ENCODE results near the gene STAT6. TPM values are rescaled to one million over a fixed set of nuclear protein-coding genes. Genes with fewer than 3 reads are reported as not detected.

The STAT6 gene, protein sequence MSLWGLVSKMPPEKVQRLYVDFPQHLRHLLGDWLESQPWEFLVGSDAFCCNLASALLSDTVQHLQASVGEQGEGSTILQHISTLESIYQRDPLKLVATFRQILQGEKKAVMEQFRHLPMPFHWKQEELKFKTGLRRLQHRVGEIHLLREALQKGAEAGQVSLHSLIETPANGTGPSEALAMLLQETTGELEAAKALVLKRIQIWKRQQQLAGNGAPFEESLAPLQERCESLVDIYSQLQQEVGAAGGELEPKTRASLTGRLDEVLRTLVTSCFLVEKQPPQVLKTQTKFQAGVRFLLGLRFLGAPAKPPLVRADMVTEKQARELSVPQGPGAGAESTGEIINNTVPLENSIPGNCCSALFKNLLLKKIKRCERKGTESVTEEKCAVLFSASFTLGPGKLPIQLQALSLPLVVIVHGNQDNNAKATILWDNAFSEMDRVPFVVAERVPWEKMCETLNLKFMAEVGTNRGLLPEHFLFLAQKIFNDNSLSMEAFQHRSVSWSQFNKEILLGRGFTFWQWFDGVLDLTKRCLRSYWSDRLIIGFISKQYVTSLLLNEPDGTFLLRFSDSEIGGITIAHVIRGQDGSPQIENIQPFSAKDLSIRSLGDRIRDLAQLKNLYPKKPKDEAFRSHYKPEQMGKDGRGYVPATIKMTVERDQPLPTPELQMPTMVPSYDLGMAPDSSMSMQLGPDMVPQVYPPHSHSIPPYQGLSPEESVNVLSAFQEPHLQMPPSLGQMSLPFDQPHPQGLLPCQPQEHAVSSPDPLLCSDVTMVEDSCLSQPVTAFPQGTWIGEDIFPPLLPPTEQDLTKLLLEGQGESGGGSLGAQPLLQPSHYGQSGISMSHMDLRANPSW
- total RNA-seq (100 to 1,000 TPM; 199 to 258 TPM), polyA plus RNA-seq (100 to 1,000 TPM in 1 of 2 donors, 10 to 100 TPM in 1; 99.8 to 382 TPM)
- long read RNA-seq, donor 1, full-length matches to known transcripts: 24 of 129 reads
- long read RNA-seq, donor 1, partial matches to known transcripts: 90 of 129 reads
- long read RNA-seq, donor 1, other reads (novel, unspliced or antisense): 15 of 129 reads
- long read RNA-seq, donor 2, full-length matches to known transcripts: 17 of 96 reads
- long read RNA-seq, donor 2, partial matches to known transcripts: 42 of 96 reads
- long read RNA-seq, donor 2, other reads (novel, unspliced or antisense): 37 of 96 reads

DNA sequence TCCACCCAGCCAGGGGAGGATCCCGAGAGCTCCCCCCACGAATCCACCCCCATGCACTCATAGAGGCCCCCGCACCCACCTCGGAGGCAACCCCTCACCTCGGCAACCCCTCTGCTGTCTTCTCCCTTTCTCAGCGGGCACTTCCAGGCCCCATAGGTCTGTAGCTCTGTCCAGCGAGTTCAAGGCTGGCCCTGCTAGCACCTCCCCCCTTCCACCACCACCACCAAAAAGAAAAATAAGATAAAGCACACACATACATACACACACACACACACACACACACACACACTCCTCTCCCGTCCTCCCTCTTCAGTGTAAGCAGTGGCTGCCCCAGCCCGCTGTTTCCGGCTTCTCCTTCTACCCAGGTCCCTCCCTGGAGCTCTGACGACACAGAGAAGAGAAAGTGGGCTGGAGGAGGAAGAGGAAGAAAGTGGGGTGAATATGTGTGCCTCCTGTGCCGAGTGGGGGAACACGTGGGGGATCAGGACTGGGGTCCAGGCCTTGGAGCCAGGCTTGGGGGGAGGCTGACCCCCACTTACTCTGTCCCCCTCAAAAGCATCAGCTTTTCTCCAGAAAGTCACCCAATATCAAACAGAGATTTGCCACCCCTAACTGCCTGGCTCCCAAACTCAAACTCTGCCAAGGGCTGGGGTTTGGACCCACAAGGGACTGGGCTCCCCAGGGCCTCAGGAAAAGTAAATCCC is at the start of gene STAT6:
TSS of gene STAT6 (minus strand) at position 332 of the 704 bp plus-strand sequence. CDS start 3,084 bp downstream, outside the sequence.
- Histone ChIP-seq H3K27ac (ENCODE audit: low read depth in 1 of 2, low read length in 2 of 2) (peak within 1 kb of the TSS; percentile 59 to 98), H3K4me3 (ENCODE audit: low read length in 2 of 2) (peak within 1 kb of the TSS; percentile 61 to 86), H3K9me3 (ENCODE audit: control insufficient read depth, low read length) (no peaks in the 10 kb centered on the region), H3K4me1 (ENCODE audit: control insufficient read depth in 1 of 2, insufficient read depth in 2 of 2, low read length in 2 of 2) (no peaks in the 10 kb centered on the region), H3K36me3 (ENCODE audit: control insufficient read depth in 1 of 2, insufficient read depth in 2 of 2, low read length in 1 of 2) (peaks cover 0 to 3% of the 10 kb centered on the region in 2 donors), H3K27me3 (ENCODE audit: control insufficient read depth in 1 of 2, insufficient read depth in 2 of 2, low read length in 1 of 2) (no peaks in the 10 kb centered on the region)
- WGBS, 2 donors: 0% methylated on average over 12 to 13 of the region's 13 CpGs
- ATAC-seq (ENCODE audit: low FRiP score): peak; percentile 86
- DNase-seq: peak; percentile 90 to 92
- intact Hi-C loops (cut with DNase I): loop anchor here (1.0 to 5.0 kb wide), 4 partner anchors 16 to 104 kb away; partner anchors contain the start of genes NAB2 (in 1 of the 2) and ZBTB39 (in 1 of the 2)

DNA sequence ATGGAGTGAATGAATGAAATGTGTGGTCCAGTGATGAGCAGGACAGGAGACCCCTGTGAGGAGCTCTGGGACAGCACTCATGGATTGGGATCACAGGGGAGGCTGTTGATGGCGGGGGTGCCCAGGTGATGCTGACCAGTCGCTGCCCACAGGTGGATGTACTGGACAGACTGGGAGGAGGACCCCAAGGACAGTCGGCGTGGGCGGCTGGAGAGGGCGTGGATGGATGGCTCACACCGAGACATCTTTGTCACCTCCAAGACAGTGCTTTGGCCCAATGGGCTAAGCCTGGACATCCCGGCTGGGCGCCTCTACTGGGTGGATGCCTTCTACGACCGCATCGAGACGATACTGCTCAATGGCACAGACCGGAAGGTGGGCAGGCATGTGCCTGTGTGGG is 49.6 kb upstream of the STAT6 start:
- H3K4me1 ChIP-seq (ENCODE audit: control insufficient read depth in 1 of 2, insufficient read depth in 2 of 2, low read length in 2 of 2): no peaks in the 10 kb centered on the region

DNA sequence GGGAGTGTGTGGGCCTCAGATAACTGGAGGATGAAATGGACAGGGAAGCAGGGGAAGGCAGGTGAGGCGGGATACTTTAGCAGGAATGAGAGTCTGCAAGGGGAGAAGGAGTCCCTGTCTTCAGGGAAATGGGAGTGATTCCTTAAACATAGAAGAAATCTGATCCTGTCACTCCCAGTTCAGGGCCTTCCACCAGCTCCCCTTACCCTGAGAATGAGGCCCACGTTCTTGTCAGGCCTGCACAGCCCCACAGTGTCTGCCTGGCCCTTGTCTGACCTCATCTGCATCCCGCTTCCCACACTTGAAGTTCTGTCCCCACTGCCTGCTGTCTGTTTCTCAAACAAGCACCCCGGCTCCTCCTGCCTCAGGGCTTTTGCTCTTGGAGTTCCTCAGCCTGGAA is 48.9 kb upstream of the STAT6 start:
- Histone ChIP-seq H3K27ac (ENCODE audit: low read depth in 1 of 2, low read length in 2 of 2) (no peak overlapping the region), H3K9me3 (ENCODE audit: control insufficient read depth, low read length) (no peaks in the 10 kb centered on the region), H3K27me3 (ENCODE audit: control insufficient read depth in 1 of 2, insufficient read depth in 2 of 2, low read length in 1 of 2) (no peaks in the 10 kb centered on the region), H3K4me1 (ENCODE audit: control insufficient read depth in 1 of 2, insufficient read depth in 2 of 2, low read length in 2 of 2) (no peaks in the 10 kb centered on the region), H3K36me3 (ENCODE audit: control insufficient read depth in 1 of 2, insufficient read depth in 2 of 2, low read length in 1 of 2) (peaks cover 19 to 23% of the 10 kb centered on the region in 2 donors), H3K4me3 (ENCODE audit: low read length in 2 of 2) (no peak overlapping the region)
- DNase-seq (no peak), ATAC-seq (ENCODE audit: low FRiP score) (no peak)
- WGBS, 2 donors: 81 to 83% methylated on average over 4 of the region's 4 CpGs
- intact Hi-C loops (cut with DNase I): no loop called here

More for the DNA sequence above, 49.6 kb upstream of the STAT6 start:
- intact Hi-C loops (cut with DNase I): no loop called here
- 91 to 92% methylated on average over 14 of the region's 14 CpGs for WGBS, 2 donors
- Histone ChIP-seq H3K9me3 (ENCODE audit: control insufficient read depth, low read length) (no peaks in the 10 kb centered on the region), H3K36me3 (ENCODE audit: control insufficient read depth in 1 of 2, insufficient read depth in 2 of 2, low read length in 1 of 2) (peaks cover 19 to 25% of the 10 kb centered on the region in 2 donors), H3K27ac (ENCODE audit: low read depth in 1 of 2, low read length in 2 of 2) (no peak overlapping the region), H3K4me3 (ENCODE audit: low read length in 2 of 2) (no peak overlapping the region), H3K27me3 (ENCODE audit: control insufficient read depth in 1 of 2, insufficient read depth in 2 of 2, low read length in 1 of 2) (no peaks in the 10 kb centered on the region)
- no peak for DNase-seq
- ATAC-seq (ENCODE audit: low FRiP score): no peak

DNA sequence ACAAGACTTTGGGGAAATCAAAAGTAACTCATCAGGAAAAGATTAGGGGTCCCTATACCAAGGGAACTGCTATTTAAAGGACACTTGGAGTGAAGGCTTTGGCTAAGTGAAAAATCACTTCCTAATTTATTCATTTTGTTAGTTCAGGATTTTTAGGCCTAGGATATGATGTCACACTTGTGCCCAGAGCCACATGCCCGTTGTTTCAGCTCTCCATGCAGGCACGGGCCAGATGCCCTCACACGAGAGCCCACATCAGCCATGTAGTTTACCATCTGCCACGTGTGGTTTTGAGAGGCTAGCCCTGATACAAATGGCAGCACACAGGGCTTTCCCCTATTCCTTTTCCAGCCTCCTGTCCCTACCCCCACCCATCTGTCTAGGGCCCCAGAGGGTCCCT is 48.1 kb upstream of the STAT6 start:
- no peaks in the 10 kb centered on the region for H3K9me3 ChIP-seq (ENCODE audit: control insufficient read depth, low read length)
- no peaks in the 10 kb centered on the region for H3K4me1 ChIP-seq (ENCODE audit: control insufficient read depth in 1 of 2, insufficient read depth in 2 of 2, low read length in 2 of 2)
- intact Hi-C loops (cut with DNase I): no loop called here
- no peak overlapping the region for H3K27ac ChIP-seq (ENCODE audit: low read depth in 1 of 2, low read length in 2 of 2)
- peaks cover 19 to 23% of the 10 kb centered on the region in 2 donors for H3K36me3 ChIP-seq (ENCODE audit: control insufficient read depth in 1 of 2, insufficient read depth in 2 of 2, low read length in 1 of 2)
- H3K4me3 ChIP-seq (ENCODE audit: low read length in 2 of 2): no peak overlapping the region
- WGBS, 2 donors: 12 to 21% methylated on average over 4 of the region's 4 CpGs
- no peaks in the 10 kb centered on the region for H3K27me3 ChIP-seq (ENCODE audit: control insufficient read depth in 1 of 2, insufficient read depth in 2 of 2, low read length in 1 of 2)
- peak in 1 of 2 donors; percentile 72 for DNase-seq
- no peak for ATAC-seq (ENCODE audit: low FRiP score)

DNA sequence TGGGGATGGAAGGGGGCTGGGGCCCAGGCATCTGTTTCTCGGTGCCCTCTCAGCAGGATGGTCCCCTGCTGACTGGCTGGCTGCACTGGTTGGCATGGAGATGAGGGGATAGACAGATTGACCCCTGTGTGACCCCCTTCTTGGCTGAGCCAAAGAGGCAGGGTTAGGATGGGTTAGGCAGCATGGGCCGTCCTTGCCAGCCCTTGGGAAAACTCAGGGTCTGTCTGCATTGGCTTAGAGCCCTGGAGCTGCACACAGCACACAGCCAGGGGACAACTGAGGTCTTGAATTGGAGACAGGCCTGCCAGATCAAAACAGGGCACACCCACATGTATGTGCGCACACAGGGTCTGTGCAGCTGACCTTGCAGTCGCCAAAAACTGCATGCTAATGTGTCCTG is 47.5 kb upstream of the STAT6 start:
- WGBS, 2 donors: 5 to 16% methylated on average over 4 of the region's 4 CpGs

DNA sequence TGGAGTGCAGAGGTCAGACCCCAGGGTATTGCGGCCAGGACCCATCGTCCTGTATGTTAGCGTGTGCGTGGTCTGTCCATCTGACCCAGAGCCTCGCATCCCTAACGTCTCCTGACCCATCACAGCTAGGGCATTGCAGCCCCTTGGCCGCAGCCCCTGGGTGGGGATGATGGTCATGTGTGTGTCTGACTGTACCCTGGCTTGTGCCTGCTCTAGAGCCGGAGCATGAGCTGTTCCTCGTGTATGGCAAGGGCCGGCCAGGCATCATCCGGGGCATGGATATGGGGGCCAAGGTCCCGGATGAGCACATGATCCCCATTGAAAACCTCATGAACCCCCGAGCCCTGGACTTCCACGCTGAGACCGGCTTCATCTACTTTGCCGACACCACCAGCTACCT is 47.0 kb upstream of the STAT6 start:
- Histone ChIP-seq H3K27me3 (ENCODE audit: control insufficient read depth in 1 of 2, insufficient read depth in 2 of 2, low read length in 1 of 2) (no peaks in the 10 kb centered on the region), H3K9me3 (ENCODE audit: control insufficient read depth, low read length) (no peaks in the 10 kb centered on the region), H3K27ac (ENCODE audit: low read depth in 1 of 2, low read length in 2 of 2) (no peak overlapping the region), H3K4me1 (ENCODE audit: control insufficient read depth in 1 of 2, insufficient read depth in 2 of 2, low read length in 2 of 2) (peaks cover 0 to 2% of the 10 kb centered on the region in 2 donors), H3K36me3 (ENCODE audit: control insufficient read depth in 1 of 2, insufficient read depth in 2 of 2, low read length in 1 of 2) (peaks cover 19 to 25% of the 10 kb centered on the region in 2 donors), H3K4me3 (ENCODE audit: low read length in 2 of 2) (no peak overlapping the region)
- ATAC-seq (ENCODE audit: low FRiP score): no peak
- no peak for DNase-seq
- WGBS, 2 donors: 65% methylated on average over 16 of the region's 16 CpGs
- intact Hi-C loops (cut with DNase I): no loop called here

More for the DNA sequence above, 47.5 kb upstream of the STAT6 start:
- Histone ChIP-seq H3K4me1 (ENCODE audit: control insufficient read depth in 1 of 2, insufficient read depth in 2 of 2, low read length in 2 of 2) (no peaks in the 10 kb centered on the region), H3K36me3 (ENCODE audit: control insufficient read depth in 1 of 2, insufficient read depth in 2 of 2, low read length in 1 of 2) (peaks cover 19 to 25% of the 10 kb centered on the region in 2 donors), H3K4me3 (ENCODE audit: low read length in 2 of 2) (no peak overlapping the region), H3K9me3 (ENCODE audit: control insufficient read depth, low read length) (no peaks in the 10 kb centered on the region), H3K27me3 (ENCODE audit: control insufficient read depth in 1 of 2, insufficient read depth in 2 of 2, low read length in 1 of 2) (no peaks in the 10 kb centered on the region), H3K27ac (ENCODE audit: low read depth in 1 of 2, low read length in 2 of 2) (peak overlapping the region in 1 of 2 donors; percentile 4)
- DNase-seq (no peak), ATAC-seq (ENCODE audit: low FRiP score) (peak; percentile 50)
- intact Hi-C loops (cut with DNase I): no loop called here

DNA sequence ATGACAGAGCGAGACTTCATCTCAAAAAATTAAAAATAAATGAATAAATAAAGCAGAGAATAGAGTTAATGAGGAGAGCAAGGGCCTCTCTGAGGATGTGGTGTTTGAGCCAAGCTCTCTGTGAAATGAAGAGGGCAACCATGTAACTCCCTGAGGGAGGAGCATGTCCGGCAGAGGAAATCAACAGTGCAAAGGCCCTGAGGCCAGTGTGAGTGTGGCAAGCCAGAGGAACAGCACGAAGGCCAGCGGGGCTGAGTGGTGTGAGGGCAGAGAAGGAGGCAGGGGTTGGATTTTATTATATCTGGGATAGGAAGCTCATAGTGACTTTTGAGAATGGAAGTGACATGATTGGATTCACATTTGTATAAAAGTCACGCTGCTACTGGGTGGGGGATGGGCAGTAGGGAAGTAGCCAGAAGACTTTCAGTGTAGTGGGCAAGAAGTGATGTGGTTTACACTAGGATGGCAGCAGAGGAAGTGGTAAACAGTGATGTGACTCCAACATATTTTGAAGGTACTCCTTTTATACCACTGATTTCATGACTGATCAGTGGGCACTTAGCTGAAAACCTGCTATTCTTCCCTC is 46.5 kb upstream of the STAT6 start:
- intact Hi-C loops (cut with DNase I): no loop called here
- no peak for ATAC-seq (ENCODE audit: low FRiP score)
- Histone ChIP-seq H3K27ac (ENCODE audit: low read depth in 1 of 2, low read length in 2 of 2) (no peak overlapping the region), H3K27me3 (ENCODE audit: control insufficient read depth in 1 of 2, insufficient read depth in 2 of 2, low read length in 1 of 2) (no peaks in the 10 kb centered on the region), H3K36me3 (ENCODE audit: control insufficient read depth in 1 of 2, insufficient read depth in 2 of 2, low read length in 1 of 2) (peaks cover 16 to 24% of the 10 kb centered on the region in 2 donors), H3K4me1 (ENCODE audit: control insufficient read depth in 1 of 2, insufficient read depth in 2 of 2, low read length in 2 of 2) (peaks cover 0 to 7% of the 10 kb centered on the region in 2 donors), H3K9me3 (ENCODE audit: control insufficient read depth, low read length) (no peaks in the 10 kb centered on the region), H3K4me3 (ENCODE audit: low read length in 2 of 2) (no peak overlapping the region)
- peak in 1 of 2 donors; percentile 86 for DNase-seq
- WGBS, 2 donors: 89 to 91% methylated on average over 5 of the region's 5 CpGs

Data from aorta (tissue), 5 donors.